ENCODE measurements around the gene RNF32. TPM values are rescaled to one million over a fixed set of nuclear protein-coding genes. Genes with fewer than 3 reads are reported as not detected.

Gene RNF32
- total and polyA plus RNA-seq, 2 of the 13 experiments (the other 11 are each of a cell fraction or from before 2014, with no cell fraction given) = not detected

- TF ChIP-seq ZNF17 (CRISPR knock-in tag; IDR thresholded peaks at IDR 0.05) (no peak), AKAP8 (CRISPR knock-in tag; IDR thresholded peaks at IDR 0.05) (no peak), PLRG1 (conservative IDR thresholded peaks at IDR 0.05) (no peak), TP53 (CRISPR knock-in tag; conservative IDR thresholded peaks at IDR 0.05) (no peak)
Measured at GRCh38 chr7:156638443-156639077, 2.0 kb upstream of the RNF32 start (continued).

GRCh38 chr7:156639426-156640256 lies 933 bp upstream of the RNF32 start:
- no TSS peak for BruUV-seq (replicated peaks)
- ATAC-seq = no peak
- no peak overlapping the region for H3K9ac ChIP-seq (ENCODE audit: insufficient read depth, low read depth, low read length)
- H3K36me3 ChIP-seq (replicated peaks in 1 of 2; ENCODE audit: control insufficient read depth in 1 of 2, insufficient read depth in 2 of 2, low read length in 2 of 2) = no peaks in the 10 kb centered on the region
- ChIA-PET CTCF (ENCODE audit: low intra/inter-chr PET ratio, low total read pairs) (no interaction called here), POLR2A (no interaction called here)
- no peak for FAIRE-seq
- no peaks in the 10 kb centered on the region for H3K27me3 ChIP-seq (ENCODE audit: control insufficient read depth in 1 of 2, insufficient read depth in 2 of 2, low read length in 2 of 2)
- no peak overlapping the region for H3K4me3 ChIP-seq (replicated peaks in 1 of 3; ENCODE audit: insufficient read depth in 1 of 3, low read depth in 2 of 3, low read length in 3 of 3)
- no peak overlapping the region for H3K27ac ChIP-seq (ENCODE audit: extremely low read length, insufficient read depth, low read length)
- no peak for DNase-seq (ENCODE audit: low spot score)
- WGBS (ENCODE audit: low lambda C conversion rate) = 96% methylated on average over 52 of the region's 52 CpGs
- no peak for TF ChIP-seq CHCHD3 (CRISPR knock-in tag; IDR thresholded peaks at IDR 0.05)
- TF ChIP-seq ZNF563 (CRISPR knock-in tag; IDR thresholded peaks at IDR 0.05) = no peak
- TF ChIP-seq HOMEZ (CRISPR knock-in tag; IDR thresholded peaks at IDR 0.05; ENCODE audit: low read depth) = no peak
- TF ChIP-seq REPIN1 (CRISPR knock-in tag; IDR thresholded peaks at IDR 0.05; ENCODE audit: borderline replicate concordance, low read depth) = no peak
- TF ChIP-seq NFE2 (CRISPR knock-in tag; IDR thresholded peaks at IDR 0.05) = no peak
- TF ChIP-seq THRA (CRISPR knock-in tag; IDR thresholded peaks at IDR 0.05; ENCODE audit: borderline replicate concordance) = no peak
- no peaks in the 10 kb centered on the region for H3K79me2 ChIP-seq (ENCODE audit: insufficient read depth, low read length)
- H3K4me1 ChIP-seq (ENCODE audit: insufficient read depth, low read length) = no peaks in the 10 kb centered on the region
- H2AFZ ChIP-seq (ENCODE audit: low read length) = no peak overlapping the region
- in situ Hi-C loops (cut with HindIII; ENCODE audit: extremely low pct_ligation_motif_present, low pct_unique_long_range_greater_than_20kb) = loop anchor here (25.0 kb wide), 1 partner anchor 827 kb away; the partner anchor contains the start of gene SHH
- no peaks in the 10 kb centered on the region for H4K20me1 ChIP-seq (ENCODE audit: insufficient read depth, low read length)
- no peaks in the 10 kb centered on the region for H3K9me3 ChIP-seq (ENCODE audit: low read length)
- intact Hi-C loops (cut with micrococcal nuclease; ENCODE audit: unreplicated experiment) = no loop called here
- no peak overlapping the region for H3K4me2 ChIP-seq (ENCODE audit: low read depth, low read length)

All from HepG2 (cell line).